GM20000 (cell line): ENCODE data around the gene PEX1.
A peak's percentile ranks its signal among the peaks of the same experiment; 100 is the strongest.

ENCODE experiments used
- DNase-seq: peaks from one replicate; pipeline ENCODE4 v3.0.0; 2012; ENCODE audit warnings: low spot score
- CTCF ChIP-seq: IDR thresholded peaks from 2 replicates; pipeline ENCODE4 v1.5.1; 2012; ENCODE audit warnings: mild to moderate bottlenecking, control low read depth; ENCODE audit errors: extremely low read depth, missing control alignments

The PEX1 gene

GRCh38 chr7:92527300-92528187 lies 776 bp downstream of the PEX1 start:
- TF ChIP-seq CTCF, result no peak
- DNase-seq, result peak; percentile 60

GRCh38 chr7:92523110-92523509 lies 5.2 kb downstream of the PEX1 start:
- no peak for TF ChIP-seq CTCF
- no peak for DNase-seq

- no peak for DNase-seq
- TF ChIP-seq CTCF, result no peak
Observed at GRCh38 chr7:92520024-92520423, 8.3 kb downstream of the PEX1 start.

GRCh38 chr7:92517631-92518030 lies 10.7 kb downstream of the PEX1 start:
- TF ChIP-seq CTCF, result no peak
- no peak for DNase-seq

GRCh38 chr7:92513167-92513902 lies 15.0 kb downstream of the PEX1 start:
- no peak for DNase-seq
- no peak for TF ChIP-seq CTCF

- no peak for TF ChIP-seq CTCF
- no peak for DNase-seq
Observed at GRCh38 chr7:92508946-92509345, 19.4 kb downstream of the PEX1 start.

GRCh38 chr7:92506363-92506762 lies 22.0 kb downstream of the PEX1 start:
- no peak for DNase-seq
- no peak for TF ChIP-seq CTCF
